ENCODE measurements around the gene SVOPL.

- TF ChIP-seq EP300 (IDR thresholded peaks at IDR 0.05) (no peak), CTCF (IDR thresholded peaks at IDR 0.05) (no peak)
These were observed 28.3 kb upstream of the SVOPL start for GRCh38 chr7:138729444-138729843.

All from upper lobe of left lung (tissue), 4 donors.